ENCODE results near the gene QRICH1.

The QRICH1 gene

DNA sequence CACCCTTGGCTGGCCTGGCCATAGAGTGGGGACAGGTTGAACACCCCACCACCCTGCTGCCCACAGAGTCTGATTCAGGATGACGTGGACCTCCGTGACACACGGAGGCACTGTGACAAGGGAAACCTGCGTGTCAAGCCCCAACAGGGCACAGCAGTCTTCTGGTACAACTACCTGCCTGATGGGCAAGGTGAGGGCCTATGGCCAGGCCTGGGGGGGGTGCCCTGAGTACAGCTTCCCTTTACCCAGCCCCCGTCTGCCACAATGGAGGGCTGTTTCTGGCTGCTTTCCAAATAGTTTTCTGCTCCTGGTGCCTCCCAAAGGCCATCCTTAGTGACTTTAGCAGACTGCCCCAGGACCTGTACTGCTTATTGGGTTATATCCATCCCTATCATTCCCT is 87.9 kb downstream of the QRICH1 start:
- ChIA-PET POLR2A (interaction anchor here (0.9 to 6.7 kb wide), 5 partner anchors 9 to 31 kb away, joined by 3 to 204 read pairs (median 53); partner anchors contain the start of genes DALRD3, IMPDH2, NDUFAF3 and P4HTM), CTCF (no interaction called here)
- no peak for DNase-seq (ENCODE audit: extremely low spot score)
- TF ChIP-seq ARNT (IDR thresholded peaks at IDR 0.05) (no peak), L3MBTL2 (conservative IDR thresholded peaks at IDR 0.05) (no peak), ZNF384 (IDR thresholded peaks at IDR 0.05) (no peak), TARDBP (IDR thresholded peaks at IDR 0.05) (no peak)

DNA sequence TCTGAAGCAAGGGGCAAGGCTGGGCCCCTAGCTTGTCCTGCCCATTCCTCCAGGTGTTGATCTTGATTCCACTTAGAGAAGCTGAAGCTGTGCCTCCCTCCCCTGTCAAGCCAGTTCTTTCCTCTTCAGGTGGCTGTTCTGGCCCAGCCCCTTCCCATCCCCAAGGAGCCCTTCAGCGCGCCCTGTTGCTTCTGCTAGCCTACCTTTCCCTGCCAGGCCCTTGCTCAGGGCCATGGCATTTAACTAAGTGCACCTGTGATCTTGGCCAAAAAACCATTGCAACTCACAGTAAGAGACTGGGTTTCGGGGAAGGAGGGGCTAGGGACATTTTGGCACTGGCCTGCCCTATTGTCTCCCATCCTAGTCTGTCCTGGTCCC is 88.6 kb downstream of the QRICH1 start:
- ChIA-PET CTCF (interaction anchor here (1.1 kb wide), 1 partner anchor 17 kb away, joined by 3 read pairs; the partner anchor contains the start of gene NDUFAF3), POLR2A (interaction anchor here (4.0 to 6.7 kb wide), 2 partner anchors 8 to 15 kb away, joined by 53 to 204 read pairs; partner anchors contain the start of genes DALRD3 and NDUFAF3)
- DNase-seq (ENCODE audit: extremely low spot score) = no peak
- no peak for TF ChIP-seq FOXM1 (IDR thresholded peaks at IDR 0.05; ENCODE audit: borderline replicate concordance)
- TF ChIP-seq ELF4 (IDR thresholded peaks at IDR 0.05) = no peak

GRCh38 chr3:49004352-49005302 is 89.2 kb downstream of the QRICH1 start:
- DNase-seq (ENCODE audit: extremely low spot score) = no peak
- ChIA-PET POLR2A (interaction anchor here (4.0 to 6.7 kb wide), 2 partner anchors 7 to 15 kb away, joined by 53 to 204 read pairs; partner anchors contain the start of genes DALRD3 and NDUFAF3), CTCF (interaction anchor here (1.1 kb wide), 1 partner anchor 17 kb away, joined by 3 read pairs; the partner anchor contains the start of gene NDUFAF3)
- no peak for TF ChIP-seq TARDBP (IDR thresholded peaks at IDR 0.05)
- TF ChIP-seq ZNF384 (IDR thresholded peaks at IDR 0.05) = no peak

GRCh38 chr3:49001155-49001554 is 92.7 kb downstream of the QRICH1 start:
- no peak for TF ChIP-seq LEF1 (IDR thresholded peaks at IDR 0.05; ENCODE audit: borderline replicate concordance)
- TF ChIP-seq L3MBTL2 (conservative IDR thresholded peaks at IDR 0.05) = no peak
- TF ChIP-seq FOXA1 (IDR thresholded peaks at IDR 0.05) = no peak
- no peak for TF ChIP-seq ZNF384 (IDR thresholded peaks at IDR 0.05)
- TF ChIP-seq HDGF (IDR thresholded peaks at IDR 0.05; ENCODE audit: borderline replicate concordance) = no peak
- no peak for TF ChIP-seq PKNOX1 (IDR thresholded peaks at IDR 0.05)
- TF ChIP-seq BHLHE40 (IDR thresholded peaks at IDR 0.05; ENCODE audit: borderline replicate concordance) = no peak
- no peak for TF ChIP-seq FOXM1 (IDR thresholded peaks at IDR 0.05; ENCODE audit: borderline replicate concordance)
- TF ChIP-seq SP1 (IDR thresholded peaks at IDR 0.05) = no peak
- TF ChIP-seq TARDBP (IDR thresholded peaks at IDR 0.05) = no peak
- TF ChIP-seq CTBP1 (IDR thresholded peaks at IDR 0.05; ENCODE audit: borderline replicate concordance) = no peak
- no peak for TF ChIP-seq FOXK2 (IDR thresholded peaks at IDR 0.05)
- TF ChIP-seq ELF4 (IDR thresholded peaks at IDR 0.05) = no peak
- no peak for TF ChIP-seq NFRKB (IDR thresholded peaks at IDR 0.05)
- no peak for TF ChIP-seq ARNT (IDR thresholded peaks at IDR 0.05)
- TF ChIP-seq SUZ12 (IDR thresholded peaks at IDR 0.05) = no peak
- ChIA-PET POLR2A (no interaction called here), CTCF (no interaction called here)
- no peak for DNase-seq (ENCODE audit: extremely low spot score)

- no peak for DNase-seq (ENCODE audit: extremely low spot score)
- no peak for TF ChIP-seq TARDBP (IDR thresholded peaks at IDR 0.05)
- ChIA-PET POLR2A (interaction anchor here (4.8 kb wide), 1 partner anchor 8 kb away, joined by 53 read pairs; the partner anchor contains the start of gene WDR6), CTCF (no interaction called here)
Measured at GRCh38 chr3:48999085-48999858, 94.6 kb downstream of the QRICH1 start.

- no peak for DNase-seq (ENCODE audit: extremely low spot score)
- TF ChIP-seq CTBP1 (IDR thresholded peaks at IDR 0.05; ENCODE audit: borderline replicate concordance) (no peak), BHLHE40 (IDR thresholded peaks at IDR 0.05; ENCODE audit: borderline replicate concordance) (no peak), L3MBTL2 (conservative IDR thresholded peaks at IDR 0.05) (no peak), NFRKB (IDR thresholded peaks at IDR 0.05) (no peak), SUZ12 (IDR thresholded peaks at IDR 0.05) (no peak), FOXK2 (IDR thresholded peaks at IDR 0.05) (no peak), LEF1 (IDR thresholded peaks at IDR 0.05; ENCODE audit: borderline replicate concordance) (no peak), SP1 (IDR thresholded peaks at IDR 0.05) (no peak)
- POLR2A ChIA-PET = interaction anchor here (1.0 to 4.8 kb wide), 3 partner anchors 9 to 24 kb away, joined by 3 to 53 read pairs (median 6); partner anchors contain the start of genes DALRD3, NDUFAF3 and WDR6
- CTCF ChIA-PET = interaction anchor here (0.9 to 2.3 kb wide), 2 partner anchors 9 to 10 kb away, joined by 3 to 7 read pairs; partner anchors contain the start of gene WDR6
Measured at GRCh38 chr3:48997714-48998637, 95.9 kb downstream of the QRICH1 start.
